LNCaP clone FGC (cell line): ENCODE results near the gene CTRL.

Experiments used
- DNase-seq: peaks from one replicate; pipeline ENCODE4 v3.0.0-alpha.2; 2011; ENCODE audit warnings: low read depth
- H3K4me3 ChIP-seq: 2 replicates; pipeline ENCODE4 v1.5.1; 2011; ENCODE audit warnings: mild to moderate bottlenecking, low read depth, low read length, control low read depth
- CTCF ChIP-seq: IDR thresholded peaks from 2 replicates; pipeline ENCODE4 v1.5.1; 2012; ENCODE audit warnings: mild to moderate bottlenecking; ENCODE audit not compliant: control insufficient read depth, insufficient read depth; ENCODE audit errors: extremely low read depth

CTRL gene

GRCh38 chr16:67971111-67971510, 39.4 kb upstream of the CTRL start:
- no peak for DNase-seq
- no peak overlapping the region for H3K4me3 ChIP-seq
- TF ChIP-seq CTCF, result no peak

- no peak for DNase-seq
- no peak for TF ChIP-seq CTCF
Measured at GRCh38 chr16:67969254-67970039, 37.8 kb upstream of the CTRL start.

GRCh38 chr16:67968400-67969253, 37.0 kb upstream of the CTRL start, which contains the start of gene SLC12A4:
Gene SLC12A4 (minus strand): TSS chr16:67968637. CDS start chr16:67968553, 84 bp downstream.
- TF ChIP-seq CTCF, result no peak
- no peak for DNase-seq
- H3K4me3 ChIP-seq, result no peak within 1 kb of the TSS

More at GRCh38 chr16:67969254-67970039, 37.8 kb upstream of the CTRL start:
- H3K4me3 ChIP-seq, result no peak overlapping the region

GRCh38 chr16:67967958-67968399, 36.3 kb upstream of the CTRL start:
- H3K4me3 ChIP-seq, result no peak overlapping the region
- no peak for TF ChIP-seq CTCF
- DNase-seq, result no peak

- no peak for TF ChIP-seq CTCF
- no peak for DNase-seq
- no peak overlapping the region for H3K4me3 ChIP-seq
Measured at GRCh38 chr16:67967183-67967957, 35.7 kb upstream of the CTRL start.

- TF ChIP-seq CTCF, result no peak
- no peak for DNase-seq
- no peak overlapping the region for H3K4me3 ChIP-seq
Measured at GRCh38 chr16:67966549-67967182, 35.0 kb upstream of the CTRL start.
